NCI-H2196 (cell line): ENCODE data around the gene APBA3.
A peak's percentile ranks its signal among the peaks of the same experiment; 100 is the strongest.

Source experiments
- DNase-seq: peaks from one replicate; lab custom pipeline; 2025; ENCODE audit not compliant: unreplicated experiment; lab: John Stamatoyannopoulos, UW

The APBA3 gene

GRCh38 chr19:3721887-3722442, 39.5 kb downstream of the APBA3 start:
- no peak for DNase-seq

DNA sequence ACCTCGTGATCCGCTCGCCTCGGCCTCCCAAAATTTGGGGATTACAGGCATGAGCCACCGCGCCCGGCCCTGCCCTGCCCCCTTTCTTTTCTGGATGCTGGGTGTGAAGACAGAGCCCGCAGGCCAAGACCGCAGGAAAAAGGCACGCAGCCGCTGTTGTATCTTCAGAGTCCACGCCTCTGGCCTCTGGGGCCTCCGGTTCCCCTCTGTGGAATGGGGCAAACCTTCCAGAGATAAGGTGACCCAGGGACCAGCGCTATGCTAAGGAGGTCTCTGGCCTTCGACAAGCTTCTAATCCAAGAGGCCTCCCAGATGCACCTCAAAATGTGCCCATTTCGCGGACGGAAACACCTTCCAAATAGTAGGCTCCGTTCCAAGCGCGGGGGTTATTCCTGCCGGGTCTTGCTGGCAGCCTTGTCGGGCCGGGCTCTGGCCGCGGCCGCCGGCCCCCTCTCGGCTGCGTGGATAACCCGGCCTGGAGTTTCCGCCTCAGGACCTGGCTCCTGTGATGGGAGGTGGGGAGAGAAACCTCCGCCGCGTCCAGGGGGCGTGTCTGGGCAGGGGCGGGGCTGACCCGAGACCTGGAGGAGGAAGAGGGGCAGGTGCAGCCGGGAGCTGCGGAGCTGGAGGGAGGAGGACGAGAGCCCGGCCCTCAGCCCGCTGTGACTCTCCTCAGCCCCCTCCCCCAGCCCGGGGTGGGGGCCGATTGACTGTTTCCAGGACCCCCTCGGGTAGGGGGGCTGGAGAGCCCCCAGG, 40.2 kb downstream of the APBA3 start:
- peak; percentile 96 for DNase-seq

DNA sequence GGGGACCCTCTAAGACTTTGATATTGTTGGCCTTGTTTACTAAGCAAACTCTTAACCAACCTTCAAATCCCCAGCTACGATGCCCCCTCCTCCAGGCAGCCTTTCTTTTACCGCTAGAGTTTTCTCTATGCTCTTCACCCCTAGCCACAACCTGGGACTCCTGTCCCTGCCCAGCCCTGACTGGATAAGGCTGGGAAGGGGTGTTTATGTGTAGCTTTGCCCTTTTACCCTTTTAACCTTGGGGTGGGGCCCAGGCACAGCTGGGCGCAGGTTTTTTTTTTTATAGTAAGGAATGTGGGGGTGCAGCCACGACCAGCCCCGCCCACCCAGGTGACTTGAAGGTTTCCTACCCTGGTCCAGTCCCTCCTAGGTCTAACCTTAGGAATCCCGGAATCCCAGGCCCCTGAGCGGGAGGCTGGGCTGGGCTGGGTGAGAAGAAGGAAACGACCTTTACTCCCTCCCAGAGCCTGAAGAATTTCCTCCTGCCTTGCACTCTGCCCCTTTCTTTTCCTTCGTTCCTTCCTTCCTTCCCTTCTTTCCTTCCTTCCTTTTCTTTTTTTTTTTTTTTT, 41.1 kb downstream of the APBA3 start:
- no peak for DNase-seq

DNA sequence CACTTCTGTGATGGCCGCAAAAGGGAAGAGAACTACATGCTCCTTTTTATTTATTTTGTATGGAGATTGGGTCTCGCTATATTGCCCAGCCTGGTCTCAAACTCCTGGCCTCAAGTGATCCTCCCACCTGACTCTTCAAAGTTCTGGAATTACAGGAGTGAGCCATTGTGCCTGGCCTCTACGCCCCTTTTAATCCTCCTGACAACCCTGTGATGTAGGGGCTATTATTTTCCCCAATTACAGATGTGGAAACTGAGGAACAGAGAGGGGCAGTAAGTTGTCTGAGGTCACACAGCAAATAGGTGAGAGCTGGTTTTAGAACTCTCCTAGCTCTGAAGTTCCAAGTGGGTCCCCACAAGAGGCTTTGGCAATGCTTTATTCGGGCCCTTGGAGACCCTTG, 41.6 kb downstream of the APBA3 start:
- DNase-seq: no peak

DNA sequence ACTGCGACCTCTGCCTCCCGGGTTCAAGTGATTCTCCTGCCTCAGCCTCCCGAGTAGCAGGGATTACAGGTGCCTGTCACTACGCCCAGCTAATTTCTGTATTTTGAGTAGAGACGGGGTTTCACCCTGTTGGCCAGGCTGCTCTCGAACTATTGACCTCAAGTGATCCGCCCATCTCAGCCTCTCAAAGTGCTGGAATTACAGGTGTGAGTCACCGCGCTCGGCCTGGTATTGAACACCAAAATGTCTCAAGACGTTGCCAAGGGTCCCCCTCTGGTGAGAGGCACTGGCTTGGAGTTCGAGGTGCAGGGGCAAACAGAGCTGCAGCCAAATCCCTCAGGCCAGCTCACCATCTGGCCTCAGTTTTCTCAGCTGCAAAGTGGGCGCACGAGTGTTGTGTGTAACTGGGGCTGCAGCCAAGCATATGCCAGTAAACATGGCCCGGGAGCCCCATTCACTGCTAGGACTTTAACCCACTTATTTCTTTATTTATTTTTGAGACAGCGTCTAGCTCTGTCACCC, 45.3 kb downstream of the APBA3 start:
- DNase-seq: no peak

GRCh38 chr19:3712663-3713611, 48.6 kb downstream of the APBA3 start:
- DNase-seq: no peak

GRCh38 chr19:3710265-3710812, 51.2 kb downstream of the APBA3 start:
- DNase-seq: peak; percentile 82

DNA sequence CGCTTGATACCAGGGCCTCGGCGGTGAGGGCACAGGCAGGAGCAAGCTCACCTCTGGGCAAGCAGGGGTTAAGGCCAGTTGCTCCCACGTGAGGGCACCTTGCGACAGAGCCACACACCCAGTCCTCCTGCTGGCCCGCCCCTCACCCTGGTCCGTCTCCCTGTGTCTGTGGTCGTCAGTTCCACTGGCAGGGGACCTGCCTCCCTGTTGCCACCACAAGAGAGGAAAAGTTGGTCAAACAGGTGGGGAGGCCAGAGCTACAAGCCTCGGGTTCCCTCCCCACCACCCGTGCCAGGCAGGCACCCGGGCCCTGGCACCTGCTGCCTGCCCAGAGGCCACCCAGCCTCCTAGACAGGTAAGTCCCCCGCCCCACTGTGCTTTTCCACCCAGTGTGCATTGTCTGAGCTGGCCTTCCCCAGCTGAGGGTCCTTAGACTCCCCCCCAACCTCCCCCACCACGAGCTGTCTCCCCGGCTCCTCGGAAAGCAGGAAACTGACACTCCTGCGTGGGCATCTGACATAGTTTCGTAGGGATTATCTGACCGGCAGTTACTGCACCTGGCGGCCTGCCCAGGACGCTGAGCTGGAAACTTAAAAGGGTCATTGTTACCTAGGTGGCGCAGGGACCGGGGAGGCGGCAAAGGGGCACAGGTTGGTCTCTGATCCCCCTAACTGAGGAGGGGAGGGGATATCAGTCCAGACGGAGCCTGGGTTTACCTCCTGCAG, 53.1 kb downstream of the APBA3 start, which contains the start of gene TJP3:
TJP3 (plus strand) TSS at position 178 of the 725 bp plus-strand sequence. CDS start 20,049 bp downstream, outside the sequence.
- DNase-seq: peak; percentile 44

DNA sequence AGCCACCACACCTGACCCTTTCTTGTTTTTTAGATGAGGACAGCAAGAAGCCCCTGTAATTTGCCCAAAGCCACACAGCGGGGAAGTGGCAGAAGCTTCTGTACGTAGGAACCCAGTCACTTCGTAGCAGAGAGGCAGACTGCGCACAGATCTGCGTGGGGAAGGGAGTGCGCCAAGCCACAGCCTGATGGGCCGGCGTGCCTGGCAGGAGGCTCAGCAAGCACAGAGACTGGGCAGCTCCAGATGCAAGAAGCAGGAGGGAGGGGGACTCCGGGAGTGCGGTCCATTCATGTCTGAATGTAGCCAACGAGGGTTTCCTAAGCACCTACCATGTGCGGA, 53.7 kb downstream of the APBA3 start:
- no peak for DNase-seq

DNA sequence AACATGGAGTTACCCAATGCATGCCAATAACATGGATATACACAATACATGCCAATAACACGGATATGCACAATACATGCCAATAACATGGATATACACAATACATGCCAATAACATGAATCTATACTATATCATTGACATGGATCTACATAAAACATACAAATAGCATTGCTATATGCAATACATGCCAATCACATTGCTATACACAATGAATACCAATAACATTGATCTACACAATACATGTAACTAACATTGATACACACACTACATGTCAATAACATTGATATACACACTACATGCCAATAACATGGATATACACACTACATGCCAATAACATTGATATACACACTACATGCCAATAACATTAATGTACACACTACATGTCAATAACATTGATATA, 60.3 kb downstream of the APBA3 start:
- no peak for DNase-seq
